GM13976 (cell line): ENCODE measurements around the gene FRZB.

ENCODE experiments used
- DNase-seq: peaks from one replicate; pipeline ENCODE4 v3.0.0; 2012; ENCODE audit warnings: low spot score
- CTCF ChIP-seq: IDR thresholded peaks from 2 replicates; pipeline ENCODE4 v1.5.1; 2012; ENCODE audit warnings: borderline replicate concordance, mild to moderate bottlenecking; ENCODE audit not compliant: insufficient read depth; ENCODE audit errors: extremely low read depth, missing control alignments, control extremely low read depth
- in situ Hi-C: fragments of 300-500 bp; cut with MboI; formaldehyde crosslinking; loops from one replicate; pipeline ENCODE4 v1.12.0; 2022; ENCODE audit warnings: low sequenced_read_pairs, mixed read lengths, inconsistent platforms; ENCODE audit not compliant: unreplicated experiment

FRZB gene

DNA sequence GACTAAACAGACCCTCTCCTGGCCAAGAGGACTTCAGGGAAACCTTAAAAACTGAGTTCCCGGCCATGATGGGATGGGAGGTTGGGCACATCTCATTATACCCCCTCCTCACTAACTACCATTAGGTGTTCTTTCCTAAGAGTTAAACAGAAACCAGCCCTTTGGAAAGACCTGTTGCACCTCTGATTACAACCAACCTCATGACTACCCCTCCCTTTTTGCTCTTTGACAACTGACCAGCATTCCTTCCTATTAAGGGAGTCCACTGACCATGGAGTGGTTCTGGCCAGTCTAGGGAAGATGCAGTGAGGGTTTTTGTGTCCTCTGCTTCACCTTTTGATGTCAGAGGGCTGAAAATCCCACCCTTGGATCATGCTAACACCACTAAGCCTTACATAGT is 44.5 kb upstream of the FRZB start:
- in situ Hi-C loops, result no loop called here
- no peak for TF ChIP-seq CTCF
- no peak for DNase-seq

DNA sequence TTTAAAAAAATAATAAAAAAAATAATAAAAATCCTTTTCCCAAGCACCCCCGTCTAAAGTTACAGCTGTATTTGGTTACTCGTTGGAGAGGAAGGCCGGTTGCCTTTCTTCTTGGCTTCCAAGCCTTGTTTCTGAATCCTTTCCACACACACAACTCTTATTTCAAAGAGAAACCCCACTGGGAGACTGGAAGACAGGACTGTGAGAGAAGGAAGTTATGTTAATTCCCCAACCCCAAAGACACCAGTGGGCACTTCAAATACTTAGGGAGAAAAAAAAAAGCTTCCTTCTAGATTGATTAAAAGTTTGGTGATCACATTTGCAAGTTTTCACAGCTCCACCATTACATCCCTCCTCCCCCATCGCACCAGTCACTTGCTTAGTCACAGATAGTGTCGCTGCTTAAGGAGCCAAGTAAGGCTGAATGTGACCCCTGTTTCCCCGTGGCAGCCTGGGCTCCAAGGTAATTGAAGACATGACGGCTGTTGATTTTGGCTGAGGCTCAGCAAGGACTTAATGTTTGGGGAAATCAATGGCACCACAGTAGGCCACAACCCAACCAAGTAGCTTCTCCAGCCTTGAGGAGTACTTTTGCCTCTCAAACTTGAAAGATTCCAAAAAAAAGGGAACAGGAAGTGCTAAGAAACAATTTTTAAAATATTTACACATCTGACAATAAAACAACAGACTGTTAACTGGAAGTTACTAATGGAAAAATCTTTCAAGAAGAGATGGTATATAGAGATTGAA is 40.8 kb upstream of the FRZB start:
- in situ Hi-C loops, result no loop called here
- TF ChIP-seq CTCF, result no peak
- no peak for DNase-seq

GRCh38 chr2:182906454-182906853 is 40.0 kb upstream of the FRZB start:
- no peak for TF ChIP-seq CTCF
- in situ Hi-C loops, result no loop called here
- DNase-seq, result no peak

DNA sequence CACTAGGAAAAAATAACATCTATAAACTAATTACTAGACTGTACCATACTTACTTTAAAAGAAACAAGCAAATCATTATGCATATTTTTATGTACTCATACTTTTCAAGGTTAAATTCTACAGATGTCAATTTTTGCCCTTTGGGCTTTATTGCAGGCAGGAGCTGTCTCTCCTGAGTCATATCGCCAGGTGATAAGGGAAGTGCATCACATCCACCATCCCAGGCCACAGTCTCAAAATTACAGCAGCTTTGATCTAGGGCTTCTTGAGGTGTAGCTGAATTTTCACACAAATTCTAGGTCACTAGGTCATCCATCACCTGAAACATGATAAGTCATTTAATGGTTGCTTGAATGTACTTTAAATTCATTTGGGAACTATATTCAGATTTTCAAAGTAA is 38.4 kb upstream of the FRZB start:
- no peak for TF ChIP-seq CTCF
- in situ Hi-C loops, result no loop called here
- no peak for DNase-seq

GRCh38 chr2:182903566-182903965 is 37.1 kb upstream of the FRZB start:
- TF ChIP-seq CTCF, result no peak
- in situ Hi-C loops, result no loop called here
- no peak for DNase-seq

- in situ Hi-C loops, result no loop called here
- no peak for TF ChIP-seq CTCF
- DNase-seq, result no peak
Observed at GRCh38 chr2:182901748-182902147, 35.3 kb upstream of the FRZB start.

DNA sequence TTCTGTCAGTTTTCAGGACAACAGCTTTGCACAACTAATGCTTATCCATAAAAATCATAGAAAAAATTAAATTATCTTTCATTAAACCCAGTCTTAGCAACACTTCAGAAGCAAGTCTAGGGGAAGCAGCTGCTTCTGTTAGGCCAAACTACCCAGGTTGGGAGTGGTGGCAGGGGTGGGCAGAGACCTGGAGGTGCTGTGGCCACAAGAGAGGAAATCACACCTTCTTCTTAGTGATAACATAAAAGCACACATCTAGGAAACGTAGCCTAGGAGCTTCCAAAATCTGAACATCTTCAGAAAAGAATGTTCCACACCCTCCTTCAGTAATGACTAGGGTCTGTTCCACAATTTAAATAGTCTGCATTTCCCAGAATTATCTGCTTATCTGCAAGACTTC is 32.3 kb upstream of the FRZB start:
- no peak for DNase-seq
- no peak for TF ChIP-seq CTCF
- in situ Hi-C loops, result no loop called here
